Body of pancreas (tissue), 4 donors: Measurements from ENCODE around the gene ZNF433.

ENCODE experiments used
- POLR2A ChIP-seq, 3 donors: fragments of 450-650 bp; IDR thresholded peaks; one replicate each; pipeline ENCODE4 v1.6.1; 2016; ENCODE audit warnings: antibody characterized with exemption in 3 of 3, mild to moderate bottlenecking in 2 of 3
- TF ChIP-seq, protein P1 (sequence below), 7 experiments: fragments of 450-650 bp in 4 of 7; fragments of 200-600 bp in 3 of 7; sonication (generic) in 3 of 7; IDR thresholded peaks; one replicate each; pipeline ENCODE4 v1.5.1; 2016 to 2019; ENCODE audit warnings: antibody characterized with exemption in 7 of 7

DNA sequence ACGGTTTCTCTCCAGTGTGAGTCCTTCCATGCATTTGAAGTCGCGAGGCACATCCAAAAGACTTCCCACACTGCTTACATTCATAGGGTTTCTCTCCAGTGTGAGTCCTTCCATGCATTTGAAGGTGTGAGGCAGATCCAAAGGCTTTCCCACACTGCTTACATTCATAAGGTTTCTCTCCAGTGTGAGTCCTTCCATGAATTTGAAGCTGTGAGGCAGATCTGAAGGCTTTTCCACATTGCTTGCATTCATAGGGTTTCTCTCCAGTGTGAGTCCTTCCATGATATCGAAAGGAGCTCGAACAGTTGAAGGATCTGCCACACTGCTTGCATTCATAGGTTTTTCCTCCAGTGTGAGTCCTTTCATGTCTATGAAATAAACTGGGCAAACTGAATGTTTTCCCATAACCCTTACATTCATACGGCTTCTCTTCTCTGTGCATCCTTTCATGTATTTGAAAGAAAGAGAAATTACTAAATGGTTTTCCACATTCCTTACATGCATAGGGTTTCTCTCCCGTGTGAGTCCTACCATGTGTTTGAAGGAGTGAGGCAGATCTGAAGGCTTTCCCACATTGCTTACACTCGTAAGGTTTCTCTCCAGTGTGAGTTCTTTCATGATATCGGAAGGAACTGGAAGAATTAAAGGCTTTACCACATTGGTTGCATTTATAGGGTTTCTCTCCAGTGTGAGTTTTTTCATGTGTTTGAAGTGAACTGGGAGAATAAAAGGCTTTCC, 20.3 kb downstream of the ZNF433 start:
- TF ChIP-seq POLR2A (IDR thresholded peaks at IDR 0.05) = no peak
- TF ChIP-seq, protein P1, sequence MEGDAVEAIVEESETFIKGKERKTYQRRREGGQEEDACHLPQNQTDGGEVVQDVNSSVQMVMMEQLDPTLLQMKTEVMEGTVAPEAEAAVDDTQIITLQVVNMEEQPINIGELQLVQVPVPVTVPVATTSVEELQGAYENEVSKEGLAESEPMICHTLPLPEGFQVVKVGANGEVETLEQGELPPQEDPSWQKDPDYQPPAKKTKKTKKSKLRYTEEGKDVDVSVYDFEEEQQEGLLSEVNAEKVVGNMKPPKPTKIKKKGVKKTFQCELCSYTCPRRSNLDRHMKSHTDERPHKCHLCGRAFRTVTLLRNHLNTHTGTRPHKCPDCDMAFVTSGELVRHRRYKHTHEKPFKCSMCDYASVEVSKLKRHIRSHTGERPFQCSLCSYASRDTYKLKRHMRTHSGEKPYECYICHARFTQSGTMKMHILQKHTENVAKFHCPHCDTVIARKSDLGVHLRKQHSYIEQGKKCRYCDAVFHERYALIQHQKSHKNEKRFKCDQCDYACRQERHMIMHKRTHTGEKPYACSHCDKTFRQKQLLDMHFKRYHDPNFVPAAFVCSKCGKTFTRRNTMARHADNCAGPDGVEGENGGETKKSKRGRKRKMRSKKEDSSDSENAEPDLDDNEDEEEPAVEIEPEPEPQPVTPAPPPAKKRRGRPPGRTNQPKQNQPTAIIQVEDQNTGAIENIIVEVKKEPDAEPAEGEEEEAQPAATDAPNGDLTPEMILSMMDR (IDR thresholded peaks at IDR 0.05) = no peak
